NCI-H446 treated with DMSO at 0.1 percent for 48 hours (cell line): ENCODE results near the gene OMA1.
A peak's percentile ranks its signal among the peaks of the same experiment; 100 is the strongest.
"Not testable (repeated sequence)": the region's sequence is repeated elsewhere in the genome, so short reads cannot be mapped to it uniquely, and the experiment has no call there.

Experiments used
- DNase-seq: peaks from one replicate; lab custom pipeline; 2025; lab: John Stamatoyannopoulos, UW

Gene OMA1

DNA sequence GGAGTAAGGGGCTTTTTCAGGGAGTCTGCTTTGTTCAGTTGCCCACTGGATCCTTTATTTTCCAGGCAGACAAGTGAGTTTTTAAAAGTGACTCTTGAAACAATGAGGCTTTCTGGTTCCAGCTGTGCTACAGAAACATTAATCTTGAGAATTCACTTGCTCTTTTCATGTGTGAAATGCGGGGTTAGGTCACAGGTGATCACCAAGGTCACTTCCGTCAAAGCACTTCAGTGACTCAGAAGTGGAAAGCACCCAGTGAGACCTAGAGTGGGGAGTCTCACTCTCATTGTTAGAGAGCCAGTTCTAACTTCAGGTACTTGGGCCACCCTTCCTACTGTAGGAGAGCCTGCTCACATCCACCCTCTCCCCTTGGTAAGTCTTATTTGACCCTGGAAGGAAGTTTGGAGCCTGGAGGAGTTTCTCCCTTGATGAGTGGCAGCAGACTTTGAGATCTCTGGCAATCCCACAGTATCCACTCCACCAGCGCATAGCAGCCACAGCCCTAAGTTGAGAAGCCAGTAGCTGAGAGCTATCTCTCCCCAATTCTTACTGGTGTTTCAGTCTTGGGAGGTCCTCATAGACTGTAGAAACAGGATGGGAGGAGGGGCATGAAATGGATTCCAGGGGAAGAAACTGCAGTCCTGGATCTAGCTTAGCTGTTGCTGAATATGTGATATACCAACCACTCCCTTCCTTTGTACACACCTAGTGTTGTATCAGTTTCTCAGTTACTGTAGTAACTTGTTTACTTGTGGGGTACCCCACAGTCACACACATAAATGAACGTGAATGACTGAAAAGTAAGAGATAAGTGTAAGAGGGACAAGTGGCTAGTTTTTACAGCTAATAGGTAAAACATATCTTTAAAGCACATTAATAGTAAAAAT lies 27.4 kb upstream of the OMA1 start:
- DNase-seq: no peak

DNA sequence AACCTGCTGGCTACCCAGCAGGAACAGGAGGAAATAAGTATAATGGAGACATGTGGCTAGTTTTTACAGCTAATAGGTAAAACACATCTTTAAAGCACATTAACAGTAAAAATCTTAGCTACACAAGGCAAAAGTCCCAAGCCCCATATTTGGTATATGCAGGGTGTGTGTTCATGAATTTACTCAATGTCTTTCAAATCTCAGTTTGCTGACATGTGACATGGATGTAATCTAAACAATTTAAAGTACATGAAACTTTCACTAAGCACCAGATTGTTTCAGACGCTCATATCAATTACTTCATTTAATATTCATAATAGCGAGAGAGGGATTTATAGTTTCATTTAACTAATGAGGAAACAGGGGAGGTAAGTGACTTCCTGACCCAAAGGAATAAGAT lies 26.6 kb upstream of the OMA1 start:
- no peak for DNase-seq

GRCh38 chr1:58572690-58573089 lies 26.2 kb upstream of the OMA1 start:
- no peak for DNase-seq

GRCh38 chr1:58571616-58572015 lies 25.1 kb upstream of the OMA1 start:
- DNase-seq: no peak

- DNase-seq: no peak
These were observed 24.3 kb upstream of the OMA1 start for GRCh38 chr1:58570817-58571216.

GRCh38 chr1:58570094-58570493 lies 23.6 kb upstream of the OMA1 start:
- no peak for DNase-seq

DNA sequence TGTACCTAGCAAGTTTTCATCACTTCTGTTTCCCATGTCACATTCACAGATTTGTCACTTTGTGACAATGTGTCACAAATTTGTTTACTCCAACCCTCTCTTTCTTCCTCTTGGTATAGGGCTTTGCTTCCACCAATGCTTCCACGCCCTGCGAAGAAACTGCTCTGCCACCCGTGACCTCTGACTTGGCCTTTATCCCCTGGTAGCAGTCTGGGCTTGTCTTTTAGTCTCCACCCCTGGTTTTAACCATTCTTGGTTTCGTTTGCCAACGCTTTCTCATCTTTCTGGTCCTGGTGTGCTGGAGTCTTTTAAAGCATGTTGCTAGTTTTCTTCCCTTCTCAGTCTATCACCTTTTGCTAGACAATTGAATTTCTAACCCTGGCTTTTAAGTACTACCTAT lies 22.4 kb upstream of the OMA1 start:
- no peak for DNase-seq

GRCh38 chr1:58568271-58568860 lies 21.8 kb upstream of the OMA1 start:
- DNase-seq: no peak

GRCh38 chr1:58566339-58566738 lies 19.8 kb upstream of the OMA1 start:
- no peak for DNase-seq

GRCh38 chr1:58563715-58564114 lies 17.2 kb upstream of the OMA1 start:
- DNase-seq: not testable (repeated sequence)

DNA sequence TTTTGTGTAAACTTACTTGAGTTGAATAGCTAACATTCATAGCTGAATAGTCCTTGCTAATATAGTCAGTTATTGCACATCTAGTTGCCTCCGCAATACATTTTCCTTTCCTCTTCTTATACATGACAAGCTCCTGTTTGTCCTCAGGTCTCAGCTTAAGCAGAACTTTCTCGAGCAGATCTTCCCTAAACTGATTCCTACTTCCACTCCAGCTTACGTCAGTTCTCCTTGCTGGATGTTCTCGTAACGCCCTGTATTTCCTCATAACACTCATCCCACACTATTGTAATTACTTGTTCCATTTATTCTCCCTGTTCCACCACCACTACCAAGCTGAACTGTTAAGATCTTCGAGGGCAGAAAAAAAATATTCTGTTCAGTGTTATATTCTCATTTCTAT lies 15.1 kb upstream of the OMA1 start:
- no peak for DNase-seq

DNA sequence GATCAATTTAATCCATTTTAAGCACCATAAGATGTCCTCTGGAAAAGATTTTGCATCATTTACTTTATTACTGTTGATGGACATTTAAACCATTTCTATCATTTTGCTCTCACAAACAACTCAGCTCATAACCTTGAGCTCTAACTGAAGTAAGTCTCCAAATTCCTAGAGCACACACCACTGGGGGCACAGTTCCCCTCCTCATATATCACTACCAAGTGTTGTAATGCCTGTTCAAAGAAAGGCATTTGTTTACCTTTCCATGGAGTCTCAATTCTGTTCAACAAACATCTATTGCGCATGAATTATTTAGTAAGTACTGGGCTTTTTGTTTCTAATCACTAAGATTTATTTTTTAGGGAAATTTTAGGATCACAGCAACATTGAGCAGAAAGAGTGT lies 8.9 kb upstream of the OMA1 start:
- no peak for DNase-seq

DNA sequence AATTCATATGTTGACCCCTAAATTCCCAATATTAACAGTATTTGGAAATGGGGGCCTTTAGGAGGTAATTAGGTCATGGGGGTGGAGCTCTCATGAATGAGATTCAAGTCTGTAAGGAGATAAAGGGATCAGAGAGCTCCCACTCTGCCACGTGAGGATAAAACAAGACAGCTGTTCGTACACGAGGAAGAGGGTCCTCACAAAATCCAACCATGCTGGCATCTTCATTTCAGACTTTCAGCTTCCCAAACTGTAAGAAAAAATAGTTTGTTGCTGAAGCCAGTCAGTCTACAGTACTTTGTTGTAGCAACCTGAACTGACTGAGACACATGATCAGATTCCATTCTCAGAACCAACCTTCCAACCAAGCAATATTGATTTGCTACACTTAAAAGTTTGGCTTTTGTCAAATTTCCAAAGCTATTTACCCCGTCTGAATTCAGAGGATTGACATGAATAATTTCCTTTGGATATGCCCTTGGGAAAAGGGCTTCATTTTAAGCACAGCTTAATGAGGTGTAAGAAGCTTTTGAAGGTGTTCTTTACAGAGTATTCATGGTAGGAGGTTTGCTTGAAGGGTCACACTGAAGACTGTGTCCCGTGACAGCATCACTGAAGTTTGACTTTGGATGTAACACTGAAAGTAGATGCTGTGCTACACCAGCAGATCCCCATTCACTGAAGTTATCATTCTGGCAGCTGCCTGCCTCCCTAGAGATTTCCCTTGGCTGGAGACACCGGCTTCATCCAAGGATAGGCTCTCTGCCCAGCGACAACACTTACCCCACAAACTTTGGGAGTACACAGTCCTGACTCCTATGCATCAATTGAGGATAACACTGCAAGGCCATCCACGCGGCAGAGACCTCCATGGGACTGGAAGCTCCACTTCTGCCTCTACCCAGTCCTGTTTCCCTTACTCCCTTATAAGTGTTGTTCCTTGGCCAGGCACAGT lies 4.9 kb upstream of the OMA1 start:
- DNase-seq: no peak

DNA sequence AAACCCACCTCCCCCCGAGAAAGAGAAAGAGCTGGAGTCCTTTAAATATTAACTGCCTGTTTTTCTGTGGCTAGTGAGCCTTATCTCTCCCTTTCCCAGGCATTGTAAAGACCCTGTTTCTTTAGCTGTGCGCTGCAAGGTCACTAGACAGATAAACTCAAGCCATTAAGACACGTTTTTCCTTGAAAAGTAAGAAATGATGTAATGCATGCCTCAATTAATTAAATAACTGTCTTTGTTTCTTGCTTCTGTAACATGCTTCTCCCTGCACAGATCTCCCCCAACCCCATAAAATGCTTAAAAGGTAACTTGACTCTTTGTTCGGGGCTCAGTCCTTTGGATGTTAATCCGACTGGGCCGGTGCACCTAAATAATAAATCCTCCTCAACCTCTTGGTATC lies 2.8 kb upstream of the OMA1 start:
- DNase-seq: not testable (repeated sequence)

DNA sequence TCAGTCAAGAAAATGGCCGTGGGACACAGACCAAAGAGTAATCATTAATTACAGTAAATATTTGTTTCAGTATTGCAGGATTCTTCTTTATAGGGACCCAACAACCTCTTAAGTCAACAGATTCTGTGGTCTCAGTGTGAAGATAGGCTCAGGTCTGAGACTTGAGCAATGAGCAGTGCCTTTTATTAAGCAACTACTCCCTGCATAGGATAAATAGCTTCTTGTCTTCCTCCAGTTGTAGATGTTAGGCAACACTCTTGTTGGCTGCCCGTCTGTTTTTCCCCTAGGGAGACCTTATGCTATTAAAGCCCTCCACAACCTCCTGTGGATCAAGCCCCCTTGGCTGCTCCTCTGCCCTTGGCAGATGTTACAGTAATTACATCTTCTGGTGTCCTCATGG lies 1.8 kb upstream of the OMA1 start:
- no peak for DNase-seq

DNA sequence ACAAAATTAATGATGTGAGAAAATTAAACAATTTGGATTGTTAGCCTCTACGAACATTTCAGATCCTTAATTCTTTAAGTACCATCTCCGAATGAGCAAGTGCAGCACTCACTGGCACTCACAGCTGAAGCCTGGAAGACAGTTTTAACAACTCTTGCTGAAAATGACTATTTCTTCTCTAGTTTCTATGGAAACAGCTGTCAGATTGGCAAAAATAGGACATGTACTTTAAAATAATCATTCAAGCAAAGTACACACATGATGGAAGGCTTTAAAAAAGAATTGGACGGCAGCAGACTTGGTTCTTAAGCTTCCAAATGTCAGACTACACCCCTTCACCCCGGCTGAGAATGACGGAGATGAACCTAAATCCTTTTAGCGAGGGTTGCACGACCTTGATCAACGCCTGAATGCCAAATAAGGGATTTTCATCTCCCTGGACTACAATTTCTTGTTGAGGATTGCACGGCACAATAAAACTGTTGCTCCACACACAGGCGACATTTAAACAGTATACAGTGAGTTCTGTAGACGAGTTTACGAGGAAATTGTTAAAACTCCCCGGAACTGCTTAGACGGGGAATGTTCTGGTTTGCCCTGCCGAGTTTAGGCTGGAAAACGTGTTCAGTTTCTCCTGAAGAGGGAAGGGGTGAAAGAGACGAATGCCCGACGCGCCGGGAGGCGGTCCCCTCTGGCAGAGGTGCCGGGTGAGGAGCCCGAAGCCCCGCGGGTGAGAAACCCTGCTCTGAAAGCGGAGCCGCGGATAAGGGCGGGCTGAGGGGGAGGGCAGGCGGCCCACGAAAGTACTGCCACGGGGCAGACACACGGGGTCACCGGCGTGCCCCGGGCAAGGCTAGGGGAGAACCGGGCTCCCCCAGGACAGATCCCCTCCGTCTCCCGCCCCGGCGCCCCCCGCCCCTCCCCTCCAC lies 671 bp downstream of the OMA1 start:
- peak; percentile 42 for DNase-seq

DNA sequence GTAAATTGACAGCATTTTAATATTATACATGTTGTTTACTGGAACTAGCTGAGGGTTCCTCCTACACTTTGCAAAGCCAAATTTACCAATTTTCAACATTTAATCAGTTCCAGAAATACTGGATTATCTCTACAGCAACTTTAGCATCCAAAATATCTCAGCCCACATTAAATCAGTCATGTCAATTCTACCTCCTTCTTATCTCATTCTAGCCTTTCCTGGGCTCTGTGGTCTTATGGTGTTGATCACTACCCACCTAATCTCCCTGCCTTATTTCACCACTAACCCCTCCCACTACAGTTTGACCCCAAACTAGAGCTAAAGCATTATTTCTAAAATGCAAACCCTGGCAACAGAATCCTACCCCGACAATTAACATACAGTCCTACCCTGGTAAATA lies 3.3 kb downstream of the OMA1 start:
- DNase-seq: no peak

DNA sequence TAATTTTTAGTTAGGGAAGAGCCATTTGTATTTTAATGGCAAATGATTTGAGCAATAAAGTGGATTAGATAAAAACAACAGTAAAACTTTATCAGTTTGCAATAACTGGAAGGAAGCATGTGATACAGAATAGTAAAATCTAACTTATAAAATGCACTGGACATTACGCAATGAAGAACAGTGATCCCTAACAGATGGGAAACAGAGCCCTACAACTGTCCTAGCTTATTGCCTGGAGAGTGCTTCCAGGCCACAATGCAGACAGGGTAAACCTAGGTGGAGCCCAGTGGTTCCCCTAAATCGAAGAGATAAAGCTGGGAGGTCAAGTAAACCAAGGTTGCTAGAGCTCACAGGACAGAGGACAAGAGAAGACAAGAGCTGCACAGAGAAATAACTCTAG lies 7.0 kb downstream of the OMA1 start:
- no peak for DNase-seq

DNA sequence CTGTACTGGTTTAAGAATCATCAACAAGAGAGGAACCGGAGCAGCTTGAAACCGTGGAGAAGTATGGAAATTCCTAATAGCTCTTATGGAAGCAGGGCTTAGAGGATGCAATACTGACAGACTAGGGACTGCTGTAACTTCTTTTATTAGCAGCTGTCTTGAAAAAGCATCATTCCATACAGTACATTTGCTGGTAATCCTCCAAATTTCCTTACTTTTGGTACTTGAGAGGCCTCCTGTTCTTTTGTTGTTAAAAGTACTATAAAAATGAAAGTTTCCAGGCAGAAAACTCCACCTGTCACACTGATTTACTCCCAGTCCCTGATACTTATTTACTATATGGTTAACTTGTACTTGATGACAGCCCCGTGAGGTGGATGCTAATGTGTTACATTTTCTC lies 7.7 kb downstream of the OMA1 start:
- no peak for DNase-seq

GRCh38 chr1:58531842-58532241 lies 14.7 kb downstream of the OMA1 start:
- DNase-seq: not testable (repeated sequence)

DNA sequence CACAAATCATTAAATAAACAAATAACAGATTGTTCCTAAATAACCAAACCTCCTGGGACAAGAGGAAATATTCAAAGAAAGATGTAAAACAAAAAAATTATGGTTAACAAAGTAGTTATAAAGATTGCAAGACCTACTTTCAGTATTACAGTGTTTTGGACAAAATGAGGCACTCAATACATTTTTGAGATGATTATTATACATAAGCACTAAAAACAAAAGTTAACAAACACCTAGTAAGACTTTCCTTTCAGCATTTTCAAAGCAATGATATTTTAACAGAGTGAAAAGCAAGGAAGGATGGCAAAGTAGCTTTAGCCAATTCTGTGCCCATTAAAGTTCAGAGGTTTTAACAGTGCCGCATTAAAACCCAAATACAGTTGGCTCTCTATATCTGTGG lies 17.2 kb downstream of the OMA1 start:
- DNase-seq: no peak

DNA sequence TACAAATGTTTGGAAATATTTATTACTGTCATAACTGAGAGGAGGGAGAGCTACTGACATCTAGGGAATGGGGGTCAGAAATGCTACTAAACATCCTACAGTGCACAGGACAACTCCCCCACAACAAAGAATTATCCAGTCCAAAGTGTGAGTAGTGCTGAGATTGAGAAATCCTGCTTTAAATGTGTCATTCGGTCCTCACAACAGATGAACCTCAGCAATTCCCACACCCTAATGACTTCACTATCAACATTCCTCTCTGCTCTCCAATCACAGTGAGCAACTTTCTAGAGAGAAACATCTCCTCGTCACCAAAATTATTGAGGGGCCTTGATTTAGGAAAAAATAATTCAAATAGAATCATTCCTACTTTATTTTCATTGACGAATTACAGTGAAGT lies 18.0 kb downstream of the OMA1 start:
- no peak for DNase-seq
